Breast epithelium (tissue), 4 donors: Measurements from ENCODE around the gene RAD51AP1. TPM values are rescaled to one million over a fixed set of nuclear protein-coding genes. Genes with fewer than 3 reads are reported as not detected.
"Not testable (repeated sequence)": the region's sequence is repeated elsewhere in the genome, so short reads cannot be mapped to it uniquely, and the experiment has no call there.

Experiments used
- DNase-seq, 2 donors: peaks; one replicate each; pipeline ENCODE4 v3.0.0-alpha.2; 2019; ENCODE audit warnings: low spot score in 2 of 2
- H3K27ac ChIP-seq, 2 donors: fragments of 200-600 bp; sonication (generic) in 1 of 2; one replicate each; pipeline ENCODE4 v1.5.1; 2016 to 2019; ENCODE audit warnings: mild to moderate bottlenecking in 1 of 2
- H3K27me3 ChIP-seq, 2 donors: fragments of 200-600 bp; sonication (generic) in 1 of 2; one replicate each; pipeline versions ENCODE4 v1.5.1 to v1.6.0; 2017 to 2019; ENCODE audit warnings: control low read depth in 1 of 2, mild to moderate bottlenecking in 1 of 2
- H3K36me3 ChIP-seq: fragments of 200-600 bp; one replicate; pipeline ENCODE4 v1.5.1; 2019
- H3K4me1 ChIP-seq, 2 donors: fragments of 200-600 bp; sonication (generic); one replicate each; pipeline ENCODE4 v1.5.1; 2016 to 2019; ENCODE audit warnings: control low read depth in 1 of 2
- H3K4me3 ChIP-seq, 3 donors: fragments of 200-600 bp; sonication (generic); 1 replicate in 2 of 3; 2 replicates in 1 of 3; pipeline ENCODE4 v1.5.1; 2016 to 2019; ENCODE audit warnings: mild to moderate bottlenecking in 3 of 3, moderate library complexity in 2 of 3
- H3K9me3 ChIP-seq, 2 donors: fragments of 200-600 bp; sonication (generic) in 1 of 2; one replicate each; pipeline ENCODE4 v1.5.1; 2016 to 2019; ENCODE audit warnings: control low read depth in 1 of 2
- CTCF ChIP-seq, 3 donors: fragments of 450-650 bp; IDR thresholded peaks; one replicate each; pipeline ENCODE4 v1.5.1; 2016 to 2017; ENCODE audit warnings: antibody characterized with exemption in 3 of 3, mild to moderate bottlenecking in 3 of 3, moderate library complexity in 3 of 3
- POLR2A ChIP-seq: fragments of 450-650 bp; IDR thresholded peaks from one replicate; pipeline ENCODE4 v1.6.1; 2016; ENCODE audit warnings: antibody characterized with exemption, mild to moderate bottlenecking, moderate library complexity
- POLR2AphosphoS5 ChIP-seq, 3 donors: sonication (generic); formaldehyde crosslinking; IDR thresholded peaks; one replicate each; pipeline ENCODE4 v1.6.1; 2017; ENCODE audit warnings: antibody characterized with exemption in 3 of 3
- intact Hi-C: fragments of 100-400 bp; cut with DNase I; formaldehyde crosslinking; loops from one replicate; pipeline ENCODE4 v1.15.1; 2023; ENCODE audit warnings: low total_unique reads
- total RNA-seq, 3 donors: library from RNA; depleted of rRNA; stranded (reverse); fragments of >200 nt; gene quantifications; one replicate each; pipeline ENCODE4 v1.1.0, GENCODE V29; 2016

RAD51AP1 gene
- total RNA-seq, 3 donors from 2014 or later: 2.1 to 5.4 (median 2.9) TPM

- no peak for DNase-seq
- no peak overlapping the region for H3K4me3 ChIP-seq
- TF ChIP-seq POLR2AphosphoS5 (IDR thresholded peaks at IDR 0.05) (no peak), CTCF (IDR thresholded peaks at IDR 0.05) (no peak), POLR2A (no peak)
- H3K36me3 ChIP-seq: peaks cover 8% of the 10 kb centered on the region
- intact Hi-C loops: no loop called here
- H3K9me3 ChIP-seq: no peaks in the 10 kb centered on the region
- no peaks in the 10 kb centered on the region for H3K27me3 ChIP-seq
- no peak overlapping the region for H3K27ac ChIP-seq
- H3K4me1 ChIP-seq: no peaks in the 10 kb centered on the region
Observed at GRCh38 chr12:4505376-4505986, 33.2 kb upstream of the RAD51AP1 start.

- no peak for DNase-seq
- intact Hi-C loops: no loop called here
- Histone ChIP-seq H3K36me3 (peaks cover 8% of the 10 kb centered on the region), H3K27me3 (no peaks in the 10 kb centered on the region), H3K27ac (no peak overlapping the region), H3K9me3 (no peaks in the 10 kb centered on the region), H3K4me3 (no peak overlapping the region), H3K4me1 (no peaks in the 10 kb centered on the region)
- no peak for TF ChIP-seq POLR2A
- no peak for TF ChIP-seq POLR2AphosphoS5 (IDR thresholded peaks at IDR 0.05)
- no peak for TF ChIP-seq CTCF (IDR thresholded peaks at IDR 0.05)
Observed at GRCh38 chr12:4506430-4506829, 32.3 kb upstream of the RAD51AP1 start.

GRCh38 chr12:4506870-4507269, 31.8 kb upstream of the RAD51AP1 start:
- intact Hi-C loops: no loop called here
- no peak for DNase-seq
- Histone ChIP-seq H3K27me3 (no peaks in the 10 kb centered on the region), H3K36me3 (peaks cover 8% of the 10 kb centered on the region), H3K27ac (no peak overlapping the region), H3K4me3 (no peak overlapping the region), H3K9me3 (no peaks in the 10 kb centered on the region), H3K4me1 (no peaks in the 10 kb centered on the region)
- TF ChIP-seq POLR2A (no peak), CTCF (IDR thresholded peaks at IDR 0.05) (no peak), POLR2AphosphoS5 (IDR thresholded peaks at IDR 0.05) (no peak)

GRCh38 chr12:4508503-4508902, 30.2 kb upstream of the RAD51AP1 start:
- H3K36me3 ChIP-seq, DNase-seq, H3K27me3 ChIP-seq, H3K9me3 ChIP-seq, H3K4me1 ChIP-seq, H3K4me3 ChIP-seq, H3K27ac ChIP-seq, intact Hi-C loops: not testable (repeated sequence)

GRCh38 chr12:4509269-4509668, 29.4 kb upstream of the RAD51AP1 start:
- H3K36me3 ChIP-seq, H3K27ac ChIP-seq, H3K4me3 ChIP-seq, H3K4me1 ChIP-seq, DNase-seq, intact Hi-C loops, H3K27me3 ChIP-seq, H3K9me3 ChIP-seq: not testable (repeated sequence)

GRCh38 chr12:4518106-4518728, 20.5 kb upstream of the RAD51AP1 start:
- no peak overlapping the region for H3K4me3 ChIP-seq
- no peaks in the 10 kb centered on the region for H3K4me1 ChIP-seq
- H3K36me3 ChIP-seq: no peaks in the 10 kb centered on the region
- H3K27ac ChIP-seq: no peak overlapping the region
- DNase-seq: no peak
- no peaks in the 10 kb centered on the region for H3K9me3 ChIP-seq
- no peaks in the 10 kb centered on the region for H3K27me3 ChIP-seq
- intact Hi-C loops: no loop called here
- no peak for TF ChIP-seq POLR2AphosphoS5 (IDR thresholded peaks at IDR 0.05)
- no peak for TF ChIP-seq POLR2A
- TF ChIP-seq CTCF (IDR thresholded peaks at IDR 0.05): no peak

- H3K9me3 ChIP-seq, DNase-seq, H3K36me3 ChIP-seq, H3K4me3 ChIP-seq, intact Hi-C loops, H3K27me3 ChIP-seq, H3K27ac ChIP-seq, H3K4me1 ChIP-seq: not testable (repeated sequence)
Observed at GRCh38 chr12:4523443-4523842, 15.2 kb upstream of the RAD51AP1 start.
